Measurements from ENCODE around the gene TIMD4.

- TF ChIP-seq CTCF (IDR thresholded peaks at IDR 0.05; ENCODE audit: low read length) (no peak), EZH2 (IDR thresholded peaks at IDR 0.05; ENCODE audit: borderline replicate concordance, low read length) (no peak)
Observed at GRCh38 chr5:156984064-156984463, 21.0 kb upstream of the TIMD4 start.

Data from OCI-LY1 (cell line).